Common myeloid progenitor, CD34-positive (primary cell): ENCODE measurements around the gene INCENP.

Experiments used
- CTCF ChIA-PET: fragments of 350-600 bp; sonication (Branson Sonifier 250); formaldehyde crosslinking; loops from one replicate; lab custom pipeline; 2021; ENCODE audit warnings: antibody characterized with exemption; lab: Charles Lee
- POLR2A ChIA-PET: fragments of 350-600 bp; sonication (Branson Sonifier 250); formaldehyde crosslinking; loops from one replicate; lab custom pipeline; 2021; ENCODE audit warnings: antibody characterized with exemption; lab: Charles Lee
- DNase-seq, 3 donors: peaks; one replicate each; pipeline versions ENCODE4 v3.0.0 to v3.0.0-alpha.2; 2013
- H3K27ac ChIP-seq, 2 experiments: 1 replicate in 1 of 2; 2 replicates in 1 of 2; pipeline ENCODE4 v1.7.0; 2013; ENCODE audit warnings: inconsistent platforms in 2 of 2, low read length in 2 of 2, mild to moderate bottlenecking in 2 of 2, low read depth in 1 of 2, moderate library complexity in 1 of 2; ENCODE audit not compliant: severe bottlenecking in 2 of 2, insufficient read depth in 1 of 2, poor library complexity in 1 of 2
- H3K27me3 ChIP-seq, 5 experiments: replicated peaks in 2 of 5; 1 replicate in 3 of 5; 2 replicates in 2 of 5; pipeline versions ENCODE4 v1.6.1 to v1.7.0; 2013; ENCODE audit warnings: low read length in 4 of 5, mild to moderate bottlenecking in 2 of 5, moderate library complexity in 2 of 5, inconsistent platforms in 1 of 5; ENCODE audit not compliant: insufficient read depth in 5 of 5, control insufficient read depth in 4 of 5
- H3K36me3 ChIP-seq, 4 experiments: 1 replicate in 2 of 4; 2 replicates in 2 of 4; pipeline versions ENCODE4 v1.6.1 to v1.7.0; 2013; ENCODE audit warnings: low read length in 3 of 4, control low read depth in 1 of 4, mild to moderate bottlenecking in 1 of 4; ENCODE audit not compliant: control insufficient read depth in 4 of 4, insufficient read depth in 4 of 4
- H3K4me1 ChIP-seq, 4 experiments: 1 replicate in 3 of 4; 2 replicates in 1 of 4; pipeline versions ENCODE4 v1.6.1 to v1.7.1; 2013; ENCODE audit warnings: low read length in 3 of 4, mild to moderate bottlenecking in 3 of 4, control low read depth in 1 of 4, inconsistent platforms in 1 of 4, moderate library complexity in 1 of 4; ENCODE audit not compliant: control insufficient read depth in 4 of 4, insufficient read depth in 4 of 4; ENCODE audit errors: control extremely low read depth in 1 of 4
- H3K4me3 ChIP-seq, 7 experiments: 1 replicate in 4 of 7; 2 replicates in 3 of 7; pipeline versions ENCODE4 v1.5.1 to v1.7.0; 2013; ENCODE audit warnings: mild to moderate bottlenecking in 7 of 7, low read length in 6 of 7, moderate library complexity in 6 of 7, inconsistent platforms in 2 of 7, low read depth in 2 of 7, control low read depth in 1 of 7; ENCODE audit not compliant: insufficient read depth in 4 of 7, control insufficient read depth in 1 of 7; ENCODE audit errors: extremely low read depth in 1 of 7
- H3K9me3 ChIP-seq, 5 experiments: 1 replicate in 4 of 5; 2 replicates in 1 of 5; pipeline versions ENCODE4 v1.6.1 to v1.7.1; 2013; ENCODE audit warnings: low read length in 4 of 5, mild to moderate bottlenecking in 2 of 5, inconsistent platforms in 1 of 5, low read depth in 1 of 5, moderate library complexity in 1 of 5; ENCODE audit not compliant: control insufficient read depth in 4 of 5, insufficient read depth in 2 of 5; ENCODE audit errors: control extremely low read depth in 1 of 5
- WGBS: methylation state at CpG from one replicate; pipeline ENCODE4 v1.1.5; 2013; ENCODE audit not compliant: insufficient coverage; 5-methylcytosine and 5-hydroxymethylcytosine counted together

Gene INCENP

GRCh38 chr11:62108017-62108750 is 15.6 kb upstream of the INCENP start:
- POLR2A ChIA-PET, result interaction anchor here (0.6 kb wide), 1 partner anchor 48 kb away, joined by 4 read pairs; no protein-coding TSS in a partner anchor
- WGBS, result 51% methylated on average over 9 of the region's 14 CpGs
- no peak overlapping the region for H3K4me3 ChIP-seq
- H3K4me1 ChIP-seq, result peaks cover 0 to 21% (median 12%) of the 10 kb centered on the region in 4 experiments
- H3K9me3 ChIP-seq, result no peaks in the 10 kb centered on the region
- CTCF ChIA-PET, result interaction anchor here (0.6 to 8.4 kb wide), 44 partner anchors 10 to 370 kb away, joined by 3 to 201 read pairs (median 4); no protein-coding TSS in a partner anchor
- peaks cover 0 to 4% (median 0%) of the 10 kb centered on the region in 5 experiments for H3K27me3 ChIP-seq
- H3K36me3 ChIP-seq, result no peaks in the 10 kb centered on the region
- peak; percentile 72 to 86 (median 78) for DNase-seq
- no peak overlapping the region for H3K27ac ChIP-seq

- Histone ChIP-seq H3K27me3 (peaks cover 0 to 4% (median 0%) of the 10 kb centered on the region in 5 experiments), H3K9me3 (no peaks in the 10 kb centered on the region), H3K4me1 (peaks cover 0 to 21% (median 12%) of the 10 kb centered on the region in 4 experiments), H3K36me3 (no peaks in the 10 kb centered on the region), H3K4me3 (no peak overlapping the region), H3K27ac (no peak overlapping the region)
- DNase-seq, result peak in 1 of 3 donors; percentile 35
- POLR2A ChIA-PET, result interaction anchor here (0.6 kb wide), 1 partner anchor 24 kb away, joined by 3 read pairs; no protein-coding TSS in a partner anchor
- WGBS, result 59% methylated on average over 3 of the region's 6 CpGs
- CTCF ChIA-PET, result interaction anchor here (0.9 to 8.4 kb wide), 22 partner anchors 9 to 319 kb away, joined by 3 to 201 read pairs (median 6); no protein-coding TSS in a partner anchor
Measured at GRCh38 chr11:62108971-62109404, 14.8 kb upstream of the INCENP start.

GRCh38 chr11:62115085-62115694 is 8.6 kb upstream of the INCENP start:
- H3K4me1 ChIP-seq, result peaks cover 0 to 6% (median 3%) of the 10 kb centered on the region in 4 experiments
- ChIA-PET CTCF (interaction anchor here (1.6 kb wide), 1 partner anchor 216 kb away, joined by 5 read pairs; no protein-coding TSS in a partner anchor), POLR2A (no interaction called here)
- no peak overlapping the region for H3K27ac ChIP-seq
- no peak for DNase-seq
- no peak overlapping the region for H3K4me3 ChIP-seq
- no peaks in the 10 kb centered on the region for H3K27me3 ChIP-seq
- no peaks in the 10 kb centered on the region for H3K36me3 ChIP-seq
- peaks cover 0 to 3% (median 0%) of the 10 kb centered on the region in 5 experiments for H3K9me3 ChIP-seq
- 100% methylated on average over 3 of the region's 5 CpGs for WGBS

- 100% methylated on average over 1 of the region's 2 CpGs for WGBS
- H3K27ac ChIP-seq, result no peak overlapping the region
- ChIA-PET POLR2A (no interaction called here), CTCF (interaction anchor here (1.6 kb wide), 1 partner anchor 217 kb away, joined by 5 read pairs; no protein-coding TSS in a partner anchor)
- no peak for DNase-seq
- no peaks in the 10 kb centered on the region for H3K36me3 ChIP-seq
- H3K4me1 ChIP-seq, result peaks cover 0 to 6% (median 3%) of the 10 kb centered on the region in 4 experiments
- no peak overlapping the region for H3K4me3 ChIP-seq
- peaks cover 0 to 3% (median 0%) of the 10 kb centered on the region in 5 experiments for H3K9me3 ChIP-seq
- no peaks in the 10 kb centered on the region for H3K27me3 ChIP-seq
Measured at GRCh38 chr11:62116451-62116850, 7.4 kb upstream of the INCENP start.

DNA sequence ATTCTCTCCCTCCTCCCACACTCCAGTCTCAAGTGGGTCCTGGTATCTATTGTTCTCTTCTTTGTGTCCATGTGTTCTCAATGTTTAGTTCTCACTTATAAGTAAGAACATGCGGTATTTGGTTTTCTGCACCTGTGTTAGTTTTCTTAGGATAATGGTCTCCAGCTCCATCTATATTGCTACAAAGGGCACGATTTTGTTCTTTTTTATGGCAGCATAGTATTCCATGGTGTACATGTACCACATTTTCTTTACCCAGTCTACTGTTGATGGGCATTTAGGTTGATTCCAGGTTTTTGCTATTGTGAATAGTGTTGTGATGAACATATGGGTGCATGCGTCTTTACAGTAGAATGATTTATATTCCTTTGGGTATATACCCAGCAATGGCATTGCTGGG is 4.2 kb upstream of the INCENP start:
- ChIA-PET CTCF (interaction anchor here (0.5 kb wide), 1 partner anchor 692 kb away, joined by 3 read pairs; no protein-coding TSS in a partner anchor), POLR2A (no interaction called here)
- H3K4me3 ChIP-seq, result no peak overlapping the region
- peaks cover 0 to 3% (median 0%) of the 10 kb centered on the region in 5 experiments for H3K9me3 ChIP-seq
- no peaks in the 10 kb centered on the region for H3K27me3 ChIP-seq
- H3K27ac ChIP-seq, result no peak overlapping the region
- no peaks in the 10 kb centered on the region for H3K36me3 ChIP-seq
- H3K4me1 ChIP-seq, result peaks cover 1 to 8% (median 7%) of the 10 kb centered on the region in 4 experiments
- no CpG with 5 or more reads among the region's 3 CpGs for WGBS
- no peak for DNase-seq

- WGBS, result 92% methylated on average over 2 of the region's 4 CpGs
- Histone ChIP-seq H3K27me3 (no peaks in the 10 kb centered on the region), H3K27ac (no peak overlapping the region), H3K9me3 (peaks cover 0 to 3% (median 0%) of the 10 kb centered on the region in 5 experiments), H3K4me1 (peaks cover 5 to 13% (median 11%) of the 10 kb centered on the region in 4 experiments), H3K4me3 (no peak overlapping the region), H3K36me3 (no peaks in the 10 kb centered on the region)
- no peak for DNase-seq
- CTCF ChIA-PET, result interaction anchor here (1.1 to 3.5 kb wide), 3 partner anchors 12 to 323 kb away, joined by 3 to 7 read pairs (median 4); no protein-coding TSS in a partner anchor
- POLR2A ChIA-PET, result no interaction called here
Measured at GRCh38 chr11:62120001-62120400, 3.8 kb upstream of the INCENP start.
